Effector CD8-positive, alpha-beta T cell (primary cell): ENCODE data around the gene MAB21L1.

Experiments used
- DNase-seq: peaks from one replicate; lab custom pipeline; 2025; lab: John Stamatoyannopoulos, UW
- total RNA-seq, 4 experiments: gene quantifications; one replicate each; lab custom pipeline; 2026; lab: John Stamatoyannopoulos, UW

Gene MAB21L1
- 0 to 0.36 (median 0) reads per million in 4 experiments for total RNA-seq

DNA sequence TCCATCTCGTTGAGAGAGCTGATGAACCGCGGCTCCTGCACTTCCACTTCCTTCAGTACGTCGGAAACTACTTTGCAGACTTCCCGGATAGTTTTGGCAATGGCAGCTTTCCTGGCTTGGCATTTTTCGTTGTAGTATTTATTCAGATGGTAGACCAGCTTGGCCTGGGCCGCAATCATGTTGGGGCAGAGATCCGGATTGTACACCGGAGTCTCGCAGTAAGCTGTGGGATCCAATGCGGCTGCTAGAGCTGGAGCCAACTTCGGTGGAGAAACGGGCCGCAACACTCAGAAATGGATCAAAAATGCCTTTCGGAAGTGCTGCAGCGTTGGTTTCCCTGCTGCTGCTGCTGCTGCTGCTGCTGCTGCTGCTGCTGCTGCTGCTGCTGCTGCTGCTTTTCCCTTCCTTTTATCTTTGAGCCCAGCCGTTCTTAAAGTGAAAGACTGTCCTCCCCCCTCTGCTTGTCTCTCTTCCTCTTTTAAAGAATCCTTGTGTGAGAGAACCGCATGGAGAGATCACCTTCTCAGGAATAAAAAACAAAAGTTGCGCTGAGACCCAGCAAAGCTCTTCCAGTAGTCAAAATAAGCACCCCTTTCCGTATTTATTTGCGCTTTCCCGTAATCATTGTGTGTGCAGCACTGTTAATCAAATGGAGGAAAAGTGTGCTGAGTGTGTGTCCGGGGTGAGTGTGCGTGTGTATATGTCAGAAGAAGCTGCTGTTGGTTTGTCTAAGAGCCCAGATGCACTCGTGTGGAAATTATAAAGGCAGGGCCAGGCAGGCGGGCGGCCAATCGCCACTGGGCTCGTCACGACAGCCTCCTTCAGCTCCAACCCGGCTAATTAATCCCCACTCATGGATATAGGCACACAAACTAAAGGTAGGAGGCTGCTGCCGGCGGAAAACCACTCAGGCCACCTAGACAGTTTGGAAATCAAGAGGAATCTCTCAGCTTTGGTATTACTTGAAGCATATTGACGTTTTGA lies at the start of gene MAB21L1:
TSS of gene MAB21L1 (minus strand) at position 730 of the 984 bp plus-strand sequence. CDS start at position 179, 551 bp downstream.
- no peak for DNase-seq

GRCh38 chr13:35524171-35524570 lies 47.7 kb upstream of the MAB21L1 start:
- DNase-seq = no peak

- no peak for DNase-seq
Measured at GRCh38 chr13:35518337-35518946, 42.0 kb upstream of the MAB21L1 start.

GRCh38 chr13:35514801-35515502 lies 38.5 kb upstream of the MAB21L1 start:
- DNase-seq = no peak

DNA sequence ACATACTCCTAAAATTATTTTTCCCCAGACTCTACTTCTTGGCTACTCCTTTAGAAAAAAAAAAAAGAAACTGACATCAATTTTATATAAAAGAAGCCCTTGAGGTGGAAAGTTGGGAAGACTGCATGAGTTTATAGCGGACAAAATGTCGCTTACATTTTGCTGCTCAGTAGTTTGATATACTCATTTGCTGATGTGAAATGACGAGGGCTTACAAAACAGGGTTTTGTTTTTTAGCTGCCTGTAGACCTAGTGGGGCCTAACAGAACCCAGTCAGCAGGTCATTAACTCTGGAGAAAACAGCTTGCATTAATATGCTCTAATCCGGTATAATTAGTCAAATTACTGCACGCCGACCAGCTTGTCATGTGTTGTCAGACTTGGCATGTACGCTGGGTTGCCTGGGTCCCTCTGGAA lies 37.6 kb upstream of the MAB21L1 start:
- no peak for DNase-seq

- no peak for DNase-seq
Measured at GRCh38 chr13:35512271-35512920, 35.9 kb upstream of the MAB21L1 start.

DNA sequence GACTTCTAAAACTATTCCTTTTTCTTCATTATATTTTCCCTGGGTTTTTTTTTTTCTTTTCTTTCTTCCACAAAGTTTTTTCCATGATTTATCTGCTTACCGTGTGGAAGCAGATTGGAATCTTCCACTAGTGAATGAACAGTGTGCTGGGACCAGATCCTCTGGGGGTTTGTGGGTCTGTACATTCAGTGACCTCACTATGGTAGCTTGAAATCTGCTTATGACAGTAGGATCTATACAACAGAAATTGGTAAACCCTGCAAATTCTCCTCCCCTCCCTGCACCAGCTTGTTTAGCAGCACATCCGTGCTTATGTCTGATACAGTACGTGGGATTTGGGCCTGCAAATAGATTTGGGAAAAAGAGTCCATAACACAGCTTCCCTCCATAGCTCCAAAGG lies 26.0 kb upstream of the MAB21L1 start:
- no peak for DNase-seq

DNA sequence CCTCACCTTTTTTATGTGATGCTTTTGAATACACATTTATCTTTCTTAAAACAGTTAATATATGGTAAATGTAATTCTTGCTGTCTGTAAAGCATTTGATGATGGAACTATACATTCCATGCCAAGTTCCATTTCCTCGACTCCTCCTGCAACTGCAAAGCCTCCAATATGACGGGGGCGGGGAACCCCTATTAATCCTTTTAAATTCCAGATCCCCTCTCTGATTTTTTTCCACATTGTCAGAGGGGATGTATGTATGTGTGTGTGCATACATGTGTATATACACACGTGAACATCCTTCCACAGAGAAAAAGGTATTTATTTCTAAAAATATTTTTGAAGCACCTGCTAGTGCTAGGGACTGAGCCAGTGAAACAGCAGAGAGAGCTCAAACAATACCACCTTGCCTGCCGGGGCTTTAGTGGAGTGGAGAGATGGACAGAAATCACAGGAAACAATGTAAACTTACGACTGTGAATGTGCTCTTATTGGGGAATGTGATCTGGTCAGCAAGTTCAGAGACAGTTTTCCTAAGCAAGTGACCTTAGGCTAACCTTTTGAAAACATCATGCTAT lies 25.3 kb upstream of the MAB21L1 start:
- no peak for DNase-seq

GRCh38 chr13:35500144-35500543 lies 23.7 kb upstream of the MAB21L1 start:
- no peak for DNase-seq

DNA sequence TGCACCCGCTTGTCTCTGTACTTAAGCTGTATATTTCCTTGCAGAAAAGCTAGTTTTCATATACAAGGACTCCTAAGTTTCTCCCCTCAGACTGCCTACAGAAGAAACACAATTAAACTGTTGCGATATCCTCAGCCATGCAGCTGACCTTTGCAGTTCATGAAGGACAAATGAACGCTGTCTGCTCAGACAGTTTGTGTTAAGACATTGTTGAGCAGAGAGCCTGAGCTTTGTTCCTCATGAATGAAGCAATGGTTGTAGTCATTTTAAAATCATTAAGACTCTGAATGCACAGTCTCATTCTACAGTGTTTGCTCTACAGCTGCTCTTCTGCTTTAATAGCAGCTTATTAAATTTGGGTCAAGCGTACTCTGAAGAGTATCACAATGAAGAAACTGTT lies 23.2 kb upstream of the MAB21L1 start:
- no peak for DNase-seq

DNA sequence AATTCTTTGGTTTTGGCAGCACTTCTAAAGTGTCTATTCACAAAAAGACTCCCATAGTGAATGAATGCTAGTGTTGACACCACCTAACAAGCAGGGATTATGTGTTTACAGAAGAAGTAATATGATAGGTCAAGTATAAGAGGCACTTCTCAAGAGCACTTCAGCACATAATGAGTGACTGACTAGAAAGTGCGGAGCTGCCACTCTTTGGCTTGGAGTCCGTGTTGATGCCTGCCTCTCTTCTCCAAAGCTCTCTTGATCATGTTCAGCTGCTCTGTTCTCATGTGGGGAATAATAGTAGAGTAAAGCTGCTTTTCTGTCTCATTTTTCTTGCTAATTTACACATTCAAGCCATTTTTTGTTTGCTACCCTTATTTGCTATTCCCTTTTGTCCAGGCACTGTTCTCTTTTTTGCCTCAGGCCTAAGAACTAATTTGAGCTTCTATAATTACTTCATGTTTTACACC lies 22.7 kb upstream of the MAB21L1 start:
- no peak for DNase-seq

GRCh38 chr13:35498231-35498630 lies 21.7 kb upstream of the MAB21L1 start:
- no peak for DNase-seq

DNA sequence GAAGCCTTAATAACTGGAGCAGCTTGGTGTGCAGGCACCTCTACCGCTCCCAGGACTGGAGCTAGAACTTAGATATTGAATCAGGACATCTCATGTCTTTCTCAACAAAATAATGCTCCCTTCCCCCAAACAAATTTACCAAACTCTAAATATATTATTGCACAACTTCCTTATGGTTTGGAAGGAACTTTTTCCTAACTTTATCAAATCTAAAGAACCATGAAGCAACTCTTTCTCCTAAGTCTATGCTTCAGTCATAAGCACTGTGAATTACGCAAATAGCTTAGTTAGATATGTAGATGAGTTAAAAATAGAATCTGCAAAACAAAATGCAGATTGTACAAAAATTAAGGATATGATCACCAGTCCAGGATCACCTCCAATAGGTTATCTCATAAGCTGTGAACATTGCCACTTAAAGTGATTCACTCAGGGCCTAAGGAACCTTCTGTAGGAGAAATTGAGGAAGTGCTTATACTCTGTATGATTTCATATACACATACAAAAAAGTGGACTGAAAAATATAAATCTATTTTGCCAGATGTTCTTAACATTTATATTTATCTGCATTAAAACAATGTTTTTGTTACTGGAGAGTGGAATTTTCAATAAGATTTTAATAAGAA lies 20.4 kb upstream of the MAB21L1 start:
- DNase-seq = no peak

- DNase-seq = no peak
Measured at GRCh38 chr13:35496006-35496405, 19.5 kb upstream of the MAB21L1 start.

GRCh38 chr13:35489050-35489449 lies 12.6 kb upstream of the MAB21L1 start:
- no peak for DNase-seq

- DNase-seq = no peak
Measured at GRCh38 chr13:35485424-35485823, 8.9 kb upstream of the MAB21L1 start.

GRCh38 chr13:35484384-35484783 lies 7.9 kb upstream of the MAB21L1 start:
- DNase-seq = no peak

DNA sequence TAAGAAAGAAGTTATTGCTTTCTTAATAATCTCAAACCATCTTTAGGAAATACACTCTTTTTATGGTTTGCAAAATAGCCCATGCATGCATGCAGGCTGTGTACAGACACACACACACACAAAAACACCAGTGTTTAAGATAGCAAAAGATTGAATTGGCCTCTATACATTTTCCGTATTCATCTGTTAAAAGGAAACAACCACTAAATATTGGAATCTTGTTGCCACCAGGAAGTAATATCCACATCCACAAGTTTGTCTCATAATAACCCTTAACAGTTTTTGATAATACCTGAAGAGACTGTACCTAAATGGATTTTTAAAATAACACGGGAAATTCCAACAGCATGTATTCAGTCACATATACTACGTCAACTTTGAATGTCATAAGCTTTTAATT lies 7.3 kb upstream of the MAB21L1 start:
- no peak for DNase-seq

DNA sequence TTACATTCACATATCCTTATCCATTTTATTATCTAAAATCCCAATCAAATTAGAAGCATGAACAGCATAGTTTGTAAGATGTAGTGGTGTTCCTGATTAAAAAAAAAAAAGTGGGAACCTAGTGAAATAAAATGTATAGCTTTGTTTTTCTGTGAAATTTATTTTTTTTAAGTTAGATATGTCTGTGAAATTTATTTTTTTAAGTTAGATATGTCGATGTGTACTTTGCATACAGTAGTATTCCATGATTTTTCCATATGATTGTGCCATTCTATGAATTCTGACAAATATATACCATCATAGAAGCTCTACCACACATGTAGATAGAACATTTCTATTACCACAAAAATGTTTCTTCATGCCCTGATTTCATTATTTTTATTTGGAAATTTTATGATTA lies 6.0 kb upstream of the MAB21L1 start:
- DNase-seq = no peak

DNA sequence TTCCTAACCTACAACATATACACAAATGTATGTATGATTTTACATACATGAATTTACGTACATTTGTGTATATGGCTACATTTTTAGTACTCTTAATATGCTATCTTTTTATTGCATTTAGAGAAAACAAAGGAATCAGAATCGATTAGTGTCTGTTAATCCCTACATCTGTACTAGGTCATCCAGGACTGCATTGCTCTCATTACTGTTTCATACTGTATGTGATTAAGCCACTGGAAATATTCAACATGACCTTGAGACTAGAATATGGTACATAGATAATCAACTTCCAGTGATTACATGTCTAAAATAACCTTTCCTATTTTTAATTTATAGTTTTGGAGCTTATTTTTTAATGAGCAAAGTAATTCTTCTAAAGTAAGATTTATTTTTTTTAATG lies 5.3 kb upstream of the MAB21L1 start:
- DNase-seq = no peak

DNA sequence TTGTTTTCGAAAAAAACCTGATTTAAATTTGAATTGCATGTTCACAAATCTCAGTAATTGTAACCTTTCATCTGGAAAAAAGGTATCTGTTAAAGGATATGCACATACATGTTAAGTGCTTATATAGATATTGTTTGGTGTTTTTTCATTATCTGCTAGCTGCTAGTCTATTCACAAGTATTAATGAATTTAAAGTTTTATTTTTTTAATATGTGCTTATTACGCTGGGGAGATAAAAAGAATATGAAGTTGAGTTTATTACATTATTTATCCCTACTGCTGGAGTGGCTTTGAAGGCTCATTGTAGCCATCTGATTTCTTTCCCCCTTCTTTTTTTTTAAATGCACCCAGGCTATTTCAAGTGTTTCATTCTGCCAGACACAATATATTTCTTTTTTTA lies 3.9 kb upstream of the MAB21L1 start:
- DNase-seq = no peak
